ENCODE results near the gene TLR7. TPM values are rescaled to one million over a fixed set of nuclear protein-coding genes. Genes with fewer than 3 reads are reported as not detected.

The TLR7 gene
- total RNA-seq, 1 experiment from 2014 or later = not detected

GRCh38 chrX:12891915-12892506 lies 25.1 kb downstream of the TLR7 start:
- Mint-ChIP-seq H3K27ac (ENCODE audit: unreplicated experiment) (no peak overlapping the region), H3K9me3 (ENCODE audit: low read depth, unreplicated experiment) (no peaks in the 10 kb centered on the region), H3K4me1 (ENCODE audit: low read depth, unreplicated experiment) (peaks cover 8% of the 10 kb centered on the region), H3K4me3 (ENCODE audit: low read depth, unreplicated experiment) (no peak overlapping the region), H3K27me3 (ENCODE audit: unreplicated experiment) (no peaks in the 10 kb centered on the region), H3K36me3 (ENCODE audit: insufficient read depth, unreplicated experiment) (no peaks in the 10 kb centered on the region)
- CTCF ChIA-PET = no interaction called here
- no peak for TF ChIP-seq CTCF (IDR thresholded peaks at IDR 0.05; ENCODE audit: unreplicated experiment)
- BruUV-seq (replicated peaks) = no TSS peak
- intact Hi-C loops (cut with micrococcal nuclease; ENCODE audit: unreplicated experiment) = loop anchor here (5.0 kb wide), 1 partner anchor 65 kb away; no protein-coding TSS in a partner anchor
- DNase-seq = no peak

- CTCF ChIA-PET = no interaction called here
- intact Hi-C loops (cut with micrococcal nuclease; ENCODE audit: unreplicated experiment) = loop anchor here (5.0 kb wide), 1 partner anchor 65 kb away; no protein-coding TSS in a partner anchor
- H3K36me3 Mint-ChIP-seq (ENCODE audit: insufficient read depth, unreplicated experiment) = no peaks in the 10 kb centered on the region
Observed at GRCh38 chrX:12892716-12893115, 25.8 kb downstream of the TLR7 start.

GRCh38 chrX:12894074-12895030 lies 27.5 kb downstream of the TLR7 start:
- CTCF ChIA-PET = interaction anchor here (0.6 kb wide), 1 partner anchor 80 kb away, joined by 3 read pairs; no protein-coding TSS in a partner anchor
- peak; percentile 40 for DNase-seq
- no TSS peak for BruUV-seq (replicated peaks)
- intact Hi-C loops (cut with micrococcal nuclease; ENCODE audit: unreplicated experiment) = loop anchor here (1.0 to 5.0 kb wide), 3 partner anchors 67 to 192 kb away; no protein-coding TSS in a partner anchor
- Mint-ChIP-seq H3K27me3 (ENCODE audit: unreplicated experiment) (no peaks in the 10 kb centered on the region), H3K9me3 (ENCODE audit: low read depth, unreplicated experiment) (no peaks in the 10 kb centered on the region), H3K36me3 (ENCODE audit: insufficient read depth, unreplicated experiment) (no peaks in the 10 kb centered on the region), H3K4me3 (ENCODE audit: low read depth, unreplicated experiment) (no peak overlapping the region), H3K27ac (ENCODE audit: unreplicated experiment) (no peak overlapping the region), H3K4me1 (ENCODE audit: low read depth, unreplicated experiment) (peaks cover 8% of the 10 kb centered on the region)
- peak; percentile 76 for TF ChIP-seq CTCF (IDR thresholded peaks at IDR 0.05; ENCODE audit: unreplicated experiment)

More at GRCh38 chrX:12892716-12893115, 25.8 kb downstream of the TLR7 start:
- no peak for DNase-seq
- H3K4me3 Mint-ChIP-seq (ENCODE audit: low read depth, unreplicated experiment) = no peak overlapping the region
- TF ChIP-seq CTCF (IDR thresholded peaks at IDR 0.05; ENCODE audit: unreplicated experiment) = no peak
- no peaks in the 10 kb centered on the region for H3K9me3 Mint-ChIP-seq (ENCODE audit: low read depth, unreplicated experiment)
- H3K27me3 Mint-ChIP-seq (ENCODE audit: unreplicated experiment) = no peaks in the 10 kb centered on the region
- BruUV-seq (replicated peaks) = no TSS peak
- peaks cover 8% of the 10 kb centered on the region for H3K4me1 Mint-ChIP-seq (ENCODE audit: low read depth, unreplicated experiment)
- no peak overlapping the region for H3K27ac Mint-ChIP-seq (ENCODE audit: unreplicated experiment)

- no peaks in the 10 kb centered on the region for H3K27me3 Mint-ChIP-seq (ENCODE audit: unreplicated experiment)
- TF ChIP-seq CTCF (IDR thresholded peaks at IDR 0.05; ENCODE audit: unreplicated experiment) = no peak
- H3K4me3 Mint-ChIP-seq (ENCODE audit: low read depth, unreplicated experiment) = no peak overlapping the region
- H3K27ac Mint-ChIP-seq (ENCODE audit: unreplicated experiment) = no peak overlapping the region
- H3K36me3 Mint-ChIP-seq (ENCODE audit: insufficient read depth, unreplicated experiment) = no peaks in the 10 kb centered on the region
- intact Hi-C loops (cut with micrococcal nuclease; ENCODE audit: unreplicated experiment) = loop anchor here (2.0 kb wide), 1 partner anchor 193 kb away; no protein-coding TSS in a partner anchor
- no peaks in the 10 kb centered on the region for H3K9me3 Mint-ChIP-seq (ENCODE audit: low read depth, unreplicated experiment)
- no peak for DNase-seq
- BruUV-seq (replicated peaks) = no TSS peak
- CTCF ChIA-PET = no interaction called here
- peaks cover 8% of the 10 kb centered on the region for H3K4me1 Mint-ChIP-seq (ENCODE audit: low read depth, unreplicated experiment)
Observed at GRCh38 chrX:12895866-12896265, 29.0 kb downstream of the TLR7 start.
